ENCODE results near the gene WDFY2. TPM values are rescaled to one million over a fixed set of nuclear protein-coding genes. Genes with fewer than 3 reads are reported as not detected.
A peak's percentile ranks its signal among the peaks of the same experiment; 100 is the strongest.

Gene WDFY2
- total RNA-seq, 4 donors from 2014 or later, result 7.7 to 23.3 (median 18.2) TPM

- Histone ChIP-seq H3K27me3 (no peaks in the 10 kb centered on the region), H3K4me3 (no peak overlapping the region), H3K9me3 (no peaks in the 10 kb centered on the region), H3K36me3 (no peaks in the 10 kb centered on the region), H3K4me1 (peaks cover 0 to 17% (median 0%) of the 10 kb centered on the region in 3 donors), H3K27ac (no peak overlapping the region)
- TF ChIP-seq POLR2A (IDR thresholded peaks at IDR 0.05) (no peak), CTCF (IDR thresholded peaks at IDR 0.05) (no peak)
- no peak for DNase-seq
- intact Hi-C loops (cut with DNase I), result no loop called here
- 82 to 86% methylated on average over 3 of the region's 3 CpGs for WGBS, 2 donors
Observed at GRCh38 chr13:51612867-51613266, 28.6 kb downstream of the WDFY2 start.

GRCh38 chr13:51613535-51613934 lies 29.3 kb downstream of the WDFY2 start:
- TF ChIP-seq CTCF (IDR thresholded peaks at IDR 0.05), result no peak
- TF ChIP-seq POLR2A (IDR thresholded peaks at IDR 0.05), result no peak
- WGBS, 2 donors, result 70 to 71% methylated on average over 2 of the region's 2 CpGs
- intact Hi-C loops (cut with DNase I), result no loop called here
- no peaks in the 10 kb centered on the region for H3K9me3 ChIP-seq
- peaks cover under 1 to 24% (median 2%) of the 10 kb centered on the region in 3 donors for H3K4me1 ChIP-seq
- H3K4me3 ChIP-seq, result no peak overlapping the region
- H3K36me3 ChIP-seq, result no peaks in the 10 kb centered on the region
- no peaks in the 10 kb centered on the region for H3K27me3 ChIP-seq
- DNase-seq, result no peak
- no peak overlapping the region for H3K27ac ChIP-seq

GRCh38 chr13:51614350-51614786 lies 30.1 kb downstream of the WDFY2 start:
- H3K4me1 ChIP-seq, result peaks cover 7 to 25% (median 10%) of the 10 kb centered on the region in 3 donors
- no peaks in the 10 kb centered on the region for H3K9me3 ChIP-seq
- no peak for TF ChIP-seq CTCF (IDR thresholded peaks at IDR 0.05)
- no peak for TF ChIP-seq POLR2A (IDR thresholded peaks at IDR 0.05)
- H3K36me3 ChIP-seq, result no peaks in the 10 kb centered on the region
- 46 to 70% methylated on average over 8 of the region's 8 CpGs for WGBS, 2 donors
- peak overlapping the region in 2 of 4 donors; percentile 1 to 45 for H3K4me3 ChIP-seq
- no peak for DNase-seq
- intact Hi-C loops (cut with DNase I), result no loop called here
- H3K27ac ChIP-seq, result peak overlapping the region in 2 of 4 donors; percentile 8 to 51
- H3K27me3 ChIP-seq, result no peaks in the 10 kb centered on the region

GRCh38 chr13:51618626-51619025 lies 34.4 kb downstream of the WDFY2 start:
- peaks cover 14 to 56% (median 24%) of the 10 kb centered on the region in 3 donors for H3K4me1 ChIP-seq
- peak overlapping the region in 2 of 4 donors; percentile 59 to 71 for H3K27ac ChIP-seq
- no peaks in the 10 kb centered on the region for H3K9me3 ChIP-seq
- WGBS, 2 donors, result 45 to 77% methylated on average over 1 of the region's 1 CpG
- no peaks in the 10 kb centered on the region for H3K27me3 ChIP-seq
- no peak overlapping the region for H3K4me3 ChIP-seq
- H3K36me3 ChIP-seq, result no peaks in the 10 kb centered on the region
- DNase-seq, result no peak
- TF ChIP-seq POLR2A (IDR thresholded peaks at IDR 0.05) (no peak), CTCF (IDR thresholded peaks at IDR 0.05) (no peak)
- intact Hi-C loops (cut with DNase I), result no loop called here

- no peak overlapping the region for H3K4me3 ChIP-seq
- intact Hi-C loops (cut with DNase I), result no loop called here
- H3K27ac ChIP-seq, result peak overlapping the region; percentile 1 to 71 (median 48)
- no peak for TF ChIP-seq CTCF (IDR thresholded peaks at IDR 0.05)
- TF ChIP-seq POLR2A (IDR thresholded peaks at IDR 0.05), result no peak
- H3K4me1 ChIP-seq, result peaks cover 14 to 58% (median 24%) of the 10 kb centered on the region in 3 donors
- no peaks in the 10 kb centered on the region for H3K36me3 ChIP-seq
- no peaks in the 10 kb centered on the region for H3K9me3 ChIP-seq
- no peaks in the 10 kb centered on the region for H3K27me3 ChIP-seq
- WGBS, 2 donors, result 30 to 44% methylated on average over 2 of the region's 2 CpGs
- no peak for DNase-seq
Observed at GRCh38 chr13:51619614-51620013, 35.4 kb downstream of the WDFY2 start.
